DOHH2 (cell line): ENCODE data around the gene SLC28A1.

Experiments used
- CTCF ChIP-seq: fragments of 200-600 bp; sonication (generic); IDR thresholded peaks from one replicate; pipeline ENCODE4 v1.5.1; 2014; ENCODE audit warnings: antibody characterized with exemption, mild to moderate bottlenecking, low read depth, low read length; ENCODE audit not compliant: poor library complexity, severe bottlenecking
- EZH2phosphoT487 ChIP-seq: fragments of 200-600 bp; sonication (generic); IDR thresholded peaks from 2 replicates; pipeline ENCODE4 v1.6.1; 2017; ENCODE audit warnings: borderline replicate concordance, mild to moderate bottlenecking, antibody characterized with exemption, low read length, moderate library complexity, mixed read lengths

GRCh38 chr15:84970843-84971242 is 86.4 kb downstream of the SLC28A1 start:
- TF ChIP-seq CTCF (no peak), EZH2phosphoT487 (no peak)
